GM08714 (cell line): ENCODE measurements around the gene CTR9.

Source experiments
- H3K4me3 ChIP-seq: fragments of 200-500 bp; sonication (Bioruptor generic); 2 replicates; pipeline ENCODE4 v1.5.1; 2014; ENCODE audit warnings: mild to moderate bottlenecking, low read length, inconsistent platforms
- ZNF274 ChIP-seq: IDR thresholded peaks from 2 replicates; pipeline ENCODE4 v1.6.1; 2012; ENCODE audit warnings: mild to moderate bottlenecking, low read depth, low read length

Gene CTR9

DNA sequence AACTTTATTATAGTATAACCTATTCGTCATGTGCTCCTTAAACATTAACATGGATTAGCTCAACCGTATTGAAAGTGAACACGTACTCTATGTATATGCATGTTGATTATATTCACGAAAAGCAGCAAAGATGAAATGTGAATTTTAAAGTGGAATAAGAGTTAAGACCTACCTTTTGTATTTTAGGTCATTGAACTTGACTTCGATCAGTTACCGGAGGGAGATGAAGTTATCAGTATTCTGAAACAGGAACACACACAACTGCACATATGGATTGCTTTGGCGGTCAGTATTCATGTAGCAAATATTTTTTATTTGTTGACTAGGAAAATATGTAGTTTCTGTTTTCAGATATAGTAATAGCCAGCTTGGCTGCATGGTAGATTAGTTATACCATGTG lies 1.4 kb downstream of the CTR9 start:
- peak overlapping the region; percentile 95; the same call in 1 of the 2 replicates for H3K4me3 ChIP-seq
- TF ChIP-seq ZNF274 = no peak

DNA sequence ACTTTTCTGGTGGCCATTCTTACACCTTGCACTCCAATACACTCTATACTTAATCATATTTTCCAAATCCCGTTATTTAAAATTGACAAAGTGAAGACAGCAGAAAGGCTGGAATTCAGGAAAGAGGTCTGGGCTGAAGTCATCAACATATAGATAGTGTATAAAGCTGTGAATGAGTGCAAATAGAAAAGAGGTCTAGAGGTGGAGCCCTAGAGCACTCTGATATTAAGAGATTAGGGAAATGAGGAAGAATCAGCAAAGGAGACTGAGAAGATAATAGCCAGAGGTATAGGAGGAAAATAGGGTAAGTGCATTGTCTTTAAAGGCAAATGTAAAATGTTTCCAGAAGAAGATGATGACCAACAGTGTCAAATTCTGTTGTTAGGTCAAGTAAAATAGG lies 7.9 kb downstream of the CTR9 start:
- no peak overlapping the region for H3K4me3 ChIP-seq
- TF ChIP-seq ZNF274 = no peak

DNA sequence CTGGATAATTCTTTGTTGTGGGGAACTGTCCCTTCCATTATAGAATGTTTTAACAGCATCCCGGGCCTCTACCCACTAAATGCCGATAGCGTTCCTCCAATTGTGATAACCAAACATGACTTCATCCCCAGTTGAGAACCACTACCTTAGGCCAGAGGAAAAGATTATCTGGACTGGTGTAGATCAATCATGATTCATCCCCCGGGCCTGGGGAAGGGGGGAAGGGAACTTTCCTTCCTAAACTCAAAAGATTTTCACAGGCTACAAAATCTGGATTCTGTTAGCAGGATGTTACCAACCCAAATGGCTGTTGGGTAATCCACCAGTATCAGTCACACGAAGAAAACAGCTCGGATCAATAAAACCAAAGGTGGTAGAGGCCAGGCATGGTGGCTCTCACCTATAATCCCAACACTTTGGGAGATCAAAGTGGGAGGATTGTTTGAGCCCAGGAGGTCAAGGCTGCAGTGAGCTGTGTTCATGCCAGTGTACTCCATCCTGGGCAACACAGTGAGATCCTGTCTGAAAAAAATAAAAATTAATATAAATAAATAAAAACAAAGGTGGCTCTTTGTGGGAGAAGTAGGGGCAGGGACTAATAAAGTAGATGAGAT lies 10.1 kb downstream of the CTR9 start:
- no peak overlapping the region for H3K4me3 ChIP-seq
- no peak for TF ChIP-seq ZNF274

DNA sequence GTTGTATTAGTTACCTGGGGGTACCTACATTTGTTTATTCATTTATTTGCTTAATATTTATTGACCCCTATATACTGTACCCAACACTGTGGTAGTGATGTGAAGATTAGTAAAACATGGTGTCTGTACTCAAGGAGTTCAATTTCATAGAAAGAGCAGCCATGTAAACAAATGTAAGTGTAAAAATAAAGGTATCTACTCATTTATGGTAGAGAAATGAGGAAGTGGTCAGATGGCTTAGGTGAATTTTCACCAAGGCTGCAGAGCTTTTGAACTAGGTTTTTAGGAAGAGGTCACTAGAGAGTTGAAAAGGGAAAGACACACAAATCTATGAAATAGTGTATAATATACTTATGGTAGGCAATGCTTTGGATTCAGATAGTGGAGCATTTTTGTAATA lies 11.1 kb downstream of the CTR9 start:
- TF ChIP-seq ZNF274 = no peak
- H3K4me3 ChIP-seq = no peak overlapping the region

DNA sequence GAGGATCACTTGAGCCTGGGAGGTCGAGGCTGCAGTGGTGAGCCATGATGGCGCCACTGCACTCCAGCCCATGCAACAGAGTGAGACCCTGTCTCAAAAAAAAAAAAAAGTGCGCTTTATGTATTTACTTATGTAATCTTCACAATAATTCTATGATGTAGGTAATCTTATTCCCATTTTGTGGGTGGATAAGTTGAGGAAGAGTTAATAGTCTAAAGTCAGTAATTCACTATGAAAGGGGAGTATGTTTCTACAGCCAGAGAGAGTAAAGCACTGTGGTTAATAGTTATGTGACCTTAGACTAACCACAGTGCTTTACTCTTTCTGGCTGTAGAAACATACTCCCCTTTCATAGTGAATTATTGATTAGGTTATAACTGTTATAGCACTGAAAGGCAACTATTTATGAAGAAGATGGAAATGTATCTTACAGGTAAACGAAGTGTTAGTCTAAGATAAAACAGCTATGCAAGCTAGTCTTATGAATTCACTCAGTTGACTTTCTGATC lies 11.9 kb downstream of the CTR9 start:
- TF ChIP-seq ZNF274 = no peak
- H3K4me3 ChIP-seq = peak overlapping the region; percentile 44; the same call in 1 of the 2 replicates

DNA sequence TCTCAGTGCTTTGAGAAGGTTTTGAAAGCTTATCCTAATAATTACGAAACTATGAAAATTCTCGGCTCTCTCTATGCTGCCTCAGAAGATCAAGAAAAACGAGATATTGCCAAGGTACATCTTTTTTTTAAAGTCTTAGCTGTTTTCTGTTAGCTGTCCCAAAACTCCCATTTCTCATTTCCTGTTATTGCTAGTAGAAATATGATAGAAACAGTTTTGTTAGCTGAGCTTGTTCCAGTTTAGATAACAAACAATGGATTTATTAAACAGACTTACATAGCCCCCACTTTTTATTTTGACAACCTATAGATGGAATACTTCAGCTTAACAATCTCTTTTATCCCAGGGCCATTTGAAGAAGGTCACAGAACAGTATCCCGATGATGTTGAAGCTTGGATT lies 12.7 kb downstream of the CTR9 start:
- TF ChIP-seq ZNF274 = no peak

DNA sequence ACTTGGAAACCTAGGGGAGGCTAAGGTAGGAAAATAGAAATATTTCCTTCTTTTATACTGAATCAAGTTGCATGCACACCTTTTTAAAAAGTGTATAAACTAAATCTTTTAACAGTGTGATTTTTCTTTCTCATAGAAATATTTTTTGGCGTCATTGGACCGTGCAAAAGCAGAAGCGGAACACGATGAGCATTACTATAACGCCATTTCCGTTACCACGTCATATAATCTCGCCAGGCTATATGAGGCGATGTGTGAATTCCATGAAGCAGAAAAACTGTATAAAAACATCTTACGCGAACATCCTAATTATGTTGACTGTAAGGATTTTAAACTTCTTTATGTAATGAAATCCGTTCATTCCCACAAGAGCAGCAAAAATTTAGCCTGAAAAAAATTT lies 13.4 kb downstream of the CTR9 start:
- H3K4me3 ChIP-seq = no peak overlapping the region
- TF ChIP-seq ZNF274 = no peak

More for the DNA sequence above, 12.7 kb downstream of the CTR9 start:
- H3K4me3 ChIP-seq = no peak overlapping the region

DNA sequence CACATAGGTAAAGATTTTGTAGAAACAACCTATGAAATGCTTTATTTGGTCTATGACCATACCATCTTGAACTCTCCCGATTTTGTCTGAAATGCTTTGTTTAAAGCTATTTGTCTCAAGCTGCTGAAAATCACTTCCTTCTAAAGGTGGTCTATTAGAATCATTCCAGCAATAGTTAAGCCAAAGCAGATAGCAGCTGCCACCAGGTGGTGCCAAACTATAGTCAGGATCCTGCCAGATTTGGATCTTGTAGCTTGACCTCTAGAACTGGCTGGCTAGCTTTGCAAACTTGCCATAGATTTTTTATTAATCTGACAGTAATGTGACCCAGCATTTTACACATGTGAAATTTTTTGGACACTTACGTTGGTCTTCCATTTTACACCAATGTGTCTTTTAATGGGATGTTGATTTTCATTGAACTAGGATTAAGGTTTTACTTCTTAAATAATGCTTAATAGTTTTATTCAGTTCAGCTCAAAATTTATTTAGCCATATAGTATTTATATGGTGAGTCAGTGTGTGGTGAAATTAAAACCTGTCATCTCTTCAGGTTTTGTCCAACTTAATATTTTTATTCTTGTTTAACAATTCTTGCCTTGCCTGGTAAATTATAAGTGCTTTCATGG lies 19.7 kb downstream of the CTR9 start:
- no peak for TF ChIP-seq ZNF274
- H3K4me3 ChIP-seq = no peak overlapping the region

DNA sequence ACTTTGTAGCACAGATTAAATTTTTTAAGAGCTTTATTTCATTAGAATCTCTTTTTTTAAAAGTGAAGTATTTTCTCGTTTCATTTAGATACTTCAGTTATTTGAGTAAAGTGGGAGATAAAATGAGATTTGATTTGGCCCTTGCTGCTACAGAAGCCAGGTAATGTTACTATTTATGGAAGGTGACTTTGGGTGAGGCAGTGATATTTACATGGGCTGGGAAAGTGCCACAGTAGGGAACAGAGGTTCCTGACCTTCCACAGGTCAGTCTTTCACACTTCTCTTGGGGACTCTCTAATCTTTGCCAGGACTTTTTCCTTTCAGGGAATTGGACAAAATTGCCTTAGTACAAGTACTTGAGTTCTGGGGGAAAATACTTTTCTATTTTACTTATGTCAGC lies 20.4 kb downstream of the CTR9 start:
- H3K4me3 ChIP-seq = no peak overlapping the region
- TF ChIP-seq ZNF274 = no peak

DNA sequence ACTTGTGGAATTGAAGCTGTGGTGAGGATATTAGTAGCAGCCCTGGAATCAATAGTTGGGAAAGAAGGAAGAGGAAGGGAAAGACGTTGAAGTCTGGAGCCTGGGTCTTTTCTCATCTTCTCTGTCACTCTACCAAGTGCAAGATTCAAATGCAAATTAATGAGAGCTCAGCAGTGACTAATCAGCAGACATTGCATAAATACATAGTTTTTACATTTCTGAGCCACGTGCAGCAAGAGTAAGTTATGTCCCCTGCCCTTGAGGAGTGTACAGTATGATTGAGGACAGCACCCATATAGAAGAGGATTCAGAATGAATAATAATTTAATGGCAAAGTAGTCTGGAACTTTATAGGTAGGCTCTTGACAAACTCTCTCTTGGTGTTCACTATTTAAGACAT lies 23.8 kb downstream of the CTR9 start:
- no peak for TF ChIP-seq ZNF274
- H3K4me3 ChIP-seq = no peak overlapping the region

DNA sequence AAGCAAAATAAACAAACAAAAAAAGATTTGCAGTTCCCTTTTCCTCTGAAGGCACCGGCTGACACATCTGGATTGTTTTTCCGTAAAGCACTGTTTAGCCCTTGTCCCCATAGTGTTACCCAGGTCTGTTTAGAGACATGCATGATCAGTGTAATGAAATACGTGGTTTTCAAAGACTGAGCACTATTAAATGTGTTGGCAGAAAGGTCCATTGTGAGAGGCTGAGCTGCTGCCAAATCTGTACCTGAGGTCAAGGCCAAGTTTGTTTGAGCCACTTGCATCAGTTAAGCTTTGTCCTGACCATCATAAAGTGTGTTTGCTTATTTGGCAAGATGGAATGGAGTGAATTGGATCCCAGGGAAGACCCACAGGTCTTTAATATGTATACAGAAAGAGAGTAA lies 26.3 kb downstream of the CTR9 start:
- no peak overlapping the region for H3K4me3 ChIP-seq
- TF ChIP-seq ZNF274 = no peak

DNA sequence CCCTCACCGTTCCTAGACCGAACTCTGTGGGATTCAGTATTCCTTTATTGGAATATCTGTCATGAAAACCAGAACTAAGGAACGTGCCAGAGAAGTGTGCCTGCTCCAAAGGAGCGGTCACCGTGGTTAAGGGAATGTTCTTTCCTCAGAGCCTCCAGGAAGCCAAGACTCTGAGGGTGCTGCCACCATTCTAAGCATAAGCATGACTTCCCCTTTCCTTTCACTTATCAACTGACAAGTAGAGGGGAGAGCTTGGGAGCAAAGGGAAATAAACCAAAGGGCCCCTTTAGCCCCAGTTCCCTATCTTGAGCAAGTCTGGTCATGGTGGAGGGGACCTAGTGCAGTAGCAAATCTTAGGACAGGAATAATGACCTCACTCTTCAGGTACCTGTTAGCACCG lies 26.8 kb downstream of the CTR9 start:
- no peak for TF ChIP-seq ZNF274
- no peak overlapping the region for H3K4me3 ChIP-seq

DNA sequence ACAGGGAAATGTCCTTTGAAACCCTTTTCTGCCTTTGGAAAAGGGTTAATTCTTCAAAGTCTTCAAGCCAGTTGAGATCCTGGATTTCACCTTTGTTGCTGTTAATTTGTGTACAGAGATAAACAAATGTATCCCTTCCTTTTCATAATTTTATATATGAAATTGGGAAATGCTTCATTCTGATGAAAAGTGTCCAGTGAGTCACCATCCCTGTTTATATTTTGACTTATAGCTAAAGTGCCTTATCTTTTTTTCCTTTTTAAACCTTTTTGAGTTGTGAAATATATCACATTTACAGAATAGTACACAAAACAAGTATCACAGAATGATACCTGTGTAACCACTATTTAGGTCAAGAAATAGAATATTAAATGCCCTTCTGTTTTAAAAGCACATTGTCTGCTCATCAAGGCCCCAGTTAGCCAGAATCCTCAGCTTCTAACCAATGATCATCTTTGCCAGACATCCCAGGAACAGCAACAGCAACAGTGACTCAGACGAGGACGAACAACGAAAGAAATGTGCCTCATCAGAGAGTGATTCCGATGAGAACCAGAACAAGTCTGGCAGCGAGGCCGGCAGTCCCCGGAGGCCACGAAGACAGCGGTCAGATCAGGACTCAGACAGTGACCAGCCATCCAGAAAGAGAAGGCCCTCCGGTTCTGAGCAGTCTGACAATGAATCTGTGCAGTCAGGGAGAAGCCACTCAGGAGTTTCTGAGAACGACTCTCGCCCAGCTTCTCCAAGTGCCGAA lies 27.3 kb downstream of the CTR9 start:
- TF ChIP-seq ZNF274 = no peak
- H3K4me3 ChIP-seq = no peak overlapping the region

DNA sequence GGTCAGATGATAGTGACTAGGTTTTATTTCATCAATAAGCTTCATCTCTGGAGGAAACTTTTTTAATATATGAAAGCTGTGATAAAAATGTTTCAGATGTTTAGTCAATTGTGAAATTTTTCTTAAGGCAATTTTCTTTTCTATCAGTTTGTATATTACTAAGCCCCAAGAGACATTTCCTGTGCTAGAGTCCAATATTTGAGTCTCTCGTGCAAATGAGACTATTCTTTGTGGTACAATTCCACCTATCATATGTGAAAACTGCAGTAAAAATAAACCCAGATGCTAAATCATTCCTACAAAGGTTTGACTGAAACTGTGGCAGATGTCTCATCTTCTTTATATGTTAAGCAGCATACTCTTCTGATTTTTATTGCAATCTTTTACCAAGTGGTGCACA lies 28.0 kb downstream of the CTR9 start:
- H3K4me3 ChIP-seq = no peak overlapping the region
- no peak for TF ChIP-seq ZNF274

DNA sequence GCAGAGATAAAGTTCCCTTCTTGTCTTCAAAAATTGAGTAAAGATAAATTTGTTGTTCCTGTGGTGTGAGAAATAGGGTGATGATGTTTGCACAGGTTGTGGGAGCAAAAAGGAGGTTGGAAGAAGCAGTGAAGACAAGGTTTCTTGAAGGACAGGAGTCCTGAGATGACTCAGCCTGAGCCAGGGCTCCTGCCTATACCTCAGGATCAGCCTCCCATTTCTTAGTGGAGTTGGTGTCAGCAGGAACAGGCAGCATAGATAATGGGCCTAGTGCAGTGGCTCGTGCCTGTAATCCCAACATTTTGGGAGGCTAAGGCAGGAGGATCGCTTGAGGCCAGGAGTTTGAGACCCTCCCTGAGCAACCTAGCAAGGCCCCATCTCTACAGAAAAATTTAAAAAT lies 29.0 kb downstream of the CTR9 start:
- H3K4me3 ChIP-seq = no peak overlapping the region
- no peak for TF ChIP-seq ZNF274
